NOMO-1 (cell line): ENCODE measurements around the gene ZNF101.
"Not testable (repeated sequence)": the region's sequence is repeated elsewhere in the genome, so short reads cannot be mapped to it uniquely, and the experiment has no call there.

Experiments
- DNase-seq, 2 experiments: peaks; one replicate each; lab custom pipeline; 2025; ENCODE audit not compliant: unreplicated experiment in 2 of 2; lab: John Stamatoyannopoulos, UW

The ZNF101 gene

DNA sequence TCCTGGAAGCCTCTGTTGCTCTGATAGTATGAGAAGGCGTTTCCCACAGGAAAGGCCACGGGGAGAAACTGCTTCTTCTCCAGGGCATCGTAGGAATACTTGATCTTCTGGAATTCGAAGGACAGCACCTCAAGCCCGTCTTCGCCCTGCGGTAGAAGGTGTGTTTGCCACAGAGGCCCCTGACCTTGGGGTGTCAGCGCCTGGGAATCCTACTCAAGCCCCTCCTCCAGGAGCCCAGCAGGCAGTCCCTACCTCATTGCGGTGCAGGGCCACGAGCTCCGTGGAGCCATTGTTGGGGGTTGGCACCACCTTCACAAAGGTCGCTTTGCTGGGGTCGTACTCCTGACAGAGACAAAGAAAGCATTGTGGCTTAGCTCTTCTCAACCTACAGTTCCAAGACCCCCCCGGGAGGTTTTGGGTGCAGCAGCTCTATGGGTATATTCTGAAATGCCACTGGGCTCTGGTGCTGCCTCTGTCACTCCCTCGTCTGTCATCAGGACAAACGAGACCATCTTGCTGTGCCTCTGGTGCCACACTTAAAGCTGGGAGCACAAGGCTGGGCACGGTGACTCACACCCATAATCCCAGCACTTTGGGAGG, 8.9 kb upstream of the ZNF101 start:
- DNase-seq: no peak

DNA sequence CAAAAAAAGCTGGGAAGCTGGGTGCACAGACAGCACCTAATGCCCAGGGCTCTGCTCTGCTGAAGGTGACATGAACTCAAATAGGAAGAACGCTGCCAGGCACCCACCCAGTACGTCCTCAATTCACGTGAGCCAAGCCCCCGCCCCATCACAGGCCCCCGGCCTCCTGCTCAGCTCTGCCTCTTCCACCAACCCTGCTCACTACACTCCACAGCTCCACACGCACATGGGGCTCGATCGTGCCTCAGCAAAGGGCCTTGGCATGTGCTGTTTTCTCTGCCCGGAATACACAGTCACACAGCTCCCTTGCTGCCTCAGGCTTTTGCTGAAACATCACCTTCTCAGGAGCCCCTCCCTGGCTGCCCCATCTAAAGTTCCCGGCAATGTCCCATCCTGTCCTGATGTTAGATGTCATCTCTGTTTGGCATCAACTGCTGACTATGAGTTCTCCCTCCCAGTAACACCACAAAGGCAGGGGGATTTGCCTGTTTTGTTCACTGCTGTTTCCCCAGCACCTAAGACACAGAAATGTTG, 7.4 kb upstream of the ZNF101 start:
- no peak for DNase-seq

DNA sequence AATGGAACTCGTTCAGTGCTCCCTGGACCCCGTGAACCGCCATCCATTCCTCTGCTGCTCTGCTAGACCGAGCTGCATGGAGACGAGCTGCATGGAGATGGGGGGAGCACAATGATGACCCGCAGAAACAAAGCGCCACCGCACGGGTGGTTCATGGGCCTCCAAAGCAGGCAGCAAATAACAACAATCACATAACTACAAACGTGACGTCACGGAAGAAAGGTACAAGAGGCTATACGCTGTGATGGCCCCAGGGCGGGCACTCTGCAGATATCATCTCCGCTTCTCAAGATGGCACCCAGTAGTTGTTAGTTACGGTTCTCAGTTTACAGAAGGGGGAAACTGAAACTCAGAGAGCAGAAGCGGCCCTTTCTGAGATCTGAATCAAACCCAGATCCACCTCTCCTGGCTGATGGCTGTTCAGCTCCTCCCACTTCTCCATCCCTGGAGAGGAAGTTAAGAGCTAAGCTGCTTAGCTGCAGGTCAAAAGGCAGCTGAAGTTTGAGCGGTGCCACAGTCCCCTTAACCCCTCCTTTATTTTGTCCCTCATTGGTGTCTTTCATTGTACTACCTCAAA, 6.9 kb upstream of the ZNF101 start:
- DNase-seq: peak; percentile 68 to 95

- DNase-seq: no peak
These were observed 6.3 kb upstream of the ZNF101 start for GRCh38 chr19:19662344-19662743.

DNA sequence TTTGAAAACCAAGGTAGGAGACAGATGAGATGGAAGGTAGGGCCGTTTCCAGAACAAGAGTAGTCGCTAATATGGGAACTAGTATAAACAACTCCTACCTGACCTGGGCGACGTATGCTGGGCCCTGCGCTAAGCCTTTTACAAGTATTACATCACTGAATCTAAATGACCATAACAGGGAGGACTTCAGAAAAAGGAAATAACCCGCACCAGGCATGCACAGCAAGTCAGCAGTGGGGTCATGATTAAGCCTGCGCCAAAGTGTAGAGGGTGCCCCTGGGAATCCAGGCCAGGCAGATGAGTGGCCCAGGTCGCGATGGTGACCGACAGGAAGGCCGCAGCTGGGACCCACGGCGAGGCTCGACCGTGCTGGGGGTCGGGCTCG, 5.8 kb upstream of the ZNF101 start:
- peak; percentile 18 to 45 for DNase-seq

DNA sequence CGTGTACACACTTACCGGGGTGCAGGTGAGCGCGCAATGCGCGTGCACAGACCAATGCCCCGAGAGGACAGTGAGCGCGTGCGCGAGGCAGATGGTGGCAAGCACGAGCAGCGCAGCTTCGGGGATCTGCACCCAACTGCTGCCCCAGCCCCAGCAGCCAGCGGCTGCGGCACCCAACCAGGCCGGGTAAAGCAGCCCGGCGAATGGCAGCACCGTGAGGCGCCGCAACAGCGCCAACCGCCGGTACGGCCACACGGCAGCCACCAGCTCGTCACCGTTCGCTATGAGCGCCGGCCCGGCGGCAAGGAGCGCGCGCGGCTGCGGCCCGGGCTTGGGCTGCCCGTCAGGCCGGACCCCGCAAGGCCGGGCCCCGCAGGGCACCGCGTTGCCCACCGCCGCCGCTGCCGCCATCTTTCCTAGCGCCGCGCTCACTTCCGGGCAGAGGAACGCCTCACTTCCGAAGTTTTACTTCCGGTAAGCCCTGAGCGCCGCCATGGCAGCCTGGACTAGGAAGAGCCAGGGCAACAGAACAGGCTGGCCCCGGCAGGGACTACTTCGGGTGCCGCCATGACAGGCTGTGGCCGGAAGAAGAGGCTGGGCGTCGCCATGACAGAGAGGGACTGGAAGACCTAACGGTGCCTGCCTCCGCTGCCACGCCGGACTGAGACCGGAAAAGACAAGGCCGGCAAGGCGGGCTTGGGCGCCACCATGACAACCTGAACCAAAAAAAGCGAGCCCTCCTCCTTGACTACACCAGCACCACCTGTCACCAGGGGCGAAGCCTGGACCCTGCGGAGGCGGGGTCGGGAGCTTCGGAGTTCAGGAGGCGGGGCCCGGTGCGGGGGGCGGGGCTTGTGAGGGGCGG, 5.2 kb upstream of the ZNF101 start, which contains the start of gene ATP13A1:
Gene ATP13A1, minus strand, starts transcription at position 421 of the 865 bp plus-strand sequence. Its CDS starts 10 bp downstream, at position 411.
- DNase-seq: peak; percentile 96 to 97

- not testable (repeated sequence) for DNase-seq
These were observed 3.2 kb upstream of the ZNF101 start for GRCh38 chr19:19665420-19665948.

GRCh38 chr19:19670070-19670551, 1.5 kb downstream of the ZNF101 start:
- DNase-seq: no peak

DNA sequence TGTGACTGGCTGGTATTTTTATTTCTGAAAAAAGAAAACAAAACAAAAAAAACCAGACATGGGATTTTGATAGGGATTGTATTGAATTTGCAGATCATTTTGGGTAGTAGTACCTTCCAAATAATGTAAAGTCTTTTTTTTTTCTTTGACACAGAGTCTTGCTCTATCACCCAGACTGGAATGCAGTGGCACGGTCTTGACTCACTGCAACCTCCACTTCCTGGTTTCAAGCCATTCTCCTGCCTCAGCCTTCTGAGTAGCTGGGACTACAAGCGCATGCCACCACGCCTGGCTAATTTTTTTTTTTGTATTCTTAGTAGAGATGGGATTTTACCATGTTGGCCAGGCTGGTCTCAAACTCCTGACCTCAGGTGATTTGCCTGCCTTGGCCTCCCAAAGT, 4.2 kb downstream of the ZNF101 start:
- no peak for DNase-seq

GRCh38 chr19:19674315-19674714, 5.7 kb downstream of the ZNF101 start:
- no peak for DNase-seq

DNA sequence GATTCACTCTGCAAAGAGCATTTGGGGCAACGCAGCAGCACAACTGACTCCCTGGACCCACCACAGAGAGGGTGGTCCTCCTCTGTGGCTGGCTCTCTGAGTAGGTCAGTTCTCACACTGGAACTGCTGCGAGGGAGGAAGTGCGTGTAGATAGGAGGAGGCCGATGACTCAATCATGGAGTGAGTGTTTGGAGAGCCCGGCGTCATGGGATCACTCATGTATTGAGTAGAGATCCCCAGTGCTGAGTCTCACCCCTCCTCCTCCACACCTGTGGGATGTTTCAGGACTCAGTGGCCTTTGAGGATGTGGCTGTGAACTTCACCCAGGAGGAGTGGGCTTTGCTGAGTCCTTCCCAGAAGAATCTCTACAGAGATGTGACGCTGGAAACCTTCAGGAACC, 8.9 kb downstream of the ZNF101 start:
- no peak for DNase-seq

- DNase-seq: no peak
These were observed 10.8 kb downstream of the ZNF101 start for GRCh38 chr19:19679176-19680073.

- not testable (repeated sequence) for DNase-seq
These were observed 17.5 kb downstream of the ZNF101 start for GRCh38 chr19:19686119-19686518.

DNA sequence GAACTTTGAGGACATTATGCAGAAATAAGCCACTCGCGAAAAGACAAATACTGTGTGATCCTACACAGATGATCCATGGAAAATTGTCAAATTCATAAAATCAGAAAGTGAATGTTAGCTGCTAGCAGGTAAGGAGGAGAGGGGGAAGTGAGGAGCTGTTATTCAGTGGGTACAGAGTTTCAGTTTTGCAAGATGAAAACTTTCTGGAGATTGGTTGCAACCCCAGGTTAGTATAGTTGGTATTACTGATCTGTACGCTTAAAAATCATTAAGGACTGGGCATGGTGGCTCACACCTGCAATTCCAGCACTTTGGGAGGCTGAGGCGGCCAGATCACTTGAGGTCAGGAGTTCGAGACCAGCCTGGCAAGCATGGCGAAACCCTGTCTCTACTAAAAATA, 17.9 kb downstream of the ZNF101 start:
- no peak for DNase-seq

DNA sequence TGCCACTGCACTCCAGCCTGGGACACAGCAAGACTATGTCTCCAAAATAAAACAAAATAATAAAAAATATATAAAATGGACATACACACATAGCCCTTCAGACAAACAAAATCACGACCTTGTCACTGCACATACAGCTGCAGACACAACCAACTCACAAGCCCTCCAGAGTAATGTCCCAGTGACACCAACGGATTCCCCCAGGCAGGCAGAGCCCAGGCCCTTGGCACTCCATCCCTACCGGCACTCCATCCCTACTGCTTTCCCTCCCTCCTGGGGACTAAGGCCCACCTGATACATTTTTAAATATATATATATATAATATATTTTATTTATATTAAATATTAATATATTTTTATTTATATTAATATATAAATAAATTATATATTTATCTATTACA, 18.5 kb downstream of the ZNF101 start:
- DNase-seq: peak; percentile 19 to 25

GRCh38 chr19:19689023-19689422, 20.4 kb downstream of the ZNF101 start:
- DNase-seq: peak in 1 of 2 experiments; percentile 3

DNA sequence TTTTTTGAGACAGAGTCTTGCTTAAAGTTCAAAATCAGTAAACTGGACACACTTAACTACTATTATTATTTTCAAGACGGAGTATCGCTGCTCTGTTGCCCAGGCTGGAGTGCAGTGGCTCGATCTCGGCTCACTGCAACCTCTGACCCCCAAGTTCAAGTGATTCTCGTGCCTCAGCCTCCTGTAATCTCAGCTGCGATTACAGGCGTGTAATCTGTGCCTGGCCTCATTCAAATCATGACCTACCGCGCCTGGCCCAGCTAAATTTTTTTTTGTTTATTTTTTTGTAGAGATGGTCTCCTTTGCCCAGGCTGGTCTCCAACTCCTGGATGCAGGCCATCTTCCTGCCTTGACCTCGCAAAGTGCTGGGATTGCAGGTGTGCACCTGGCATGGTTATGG, 23.0 kb downstream of the ZNF101 start:
- no peak for DNase-seq

DNA sequence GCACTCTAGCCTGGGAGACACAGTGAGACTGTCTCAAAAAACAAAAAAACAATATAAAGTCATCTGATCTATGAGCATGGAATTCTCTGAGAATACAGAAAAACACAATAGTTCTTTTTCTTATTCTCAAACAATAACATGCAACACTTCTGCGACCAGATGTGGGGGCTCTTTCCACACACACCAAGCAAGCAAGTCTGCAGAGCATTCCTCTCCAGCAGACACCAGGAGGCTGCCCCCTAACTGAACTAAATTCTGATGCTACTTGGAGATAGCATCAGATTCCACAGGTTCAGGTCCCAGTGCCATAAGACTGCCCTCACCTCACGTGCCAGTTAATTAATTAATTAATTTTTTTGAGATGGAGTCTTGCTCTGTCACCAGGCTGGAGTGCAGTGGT, 27.7 kb downstream of the ZNF101 start:
- no peak for DNase-seq

DNA sequence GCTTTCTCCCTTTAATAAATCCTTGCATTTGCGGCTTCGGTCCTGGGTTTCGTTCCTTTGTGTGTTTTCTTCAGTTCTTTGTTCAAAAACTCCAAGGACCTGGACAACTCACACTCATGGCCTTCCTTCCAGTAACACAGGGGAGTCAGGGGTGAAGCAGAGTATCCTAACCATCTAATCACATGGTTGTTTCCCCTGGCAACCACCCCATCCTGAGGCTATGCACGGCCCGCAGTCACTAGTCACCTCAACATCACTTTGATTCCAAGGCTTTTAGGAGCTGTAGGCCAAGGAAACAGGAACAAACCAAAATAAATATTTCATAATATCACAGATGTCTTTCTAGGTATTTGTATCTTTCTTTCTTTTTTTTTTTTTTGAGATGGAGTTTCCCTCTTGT, 28.9 kb downstream of the ZNF101 start:
- no peak for DNase-seq

DNA sequence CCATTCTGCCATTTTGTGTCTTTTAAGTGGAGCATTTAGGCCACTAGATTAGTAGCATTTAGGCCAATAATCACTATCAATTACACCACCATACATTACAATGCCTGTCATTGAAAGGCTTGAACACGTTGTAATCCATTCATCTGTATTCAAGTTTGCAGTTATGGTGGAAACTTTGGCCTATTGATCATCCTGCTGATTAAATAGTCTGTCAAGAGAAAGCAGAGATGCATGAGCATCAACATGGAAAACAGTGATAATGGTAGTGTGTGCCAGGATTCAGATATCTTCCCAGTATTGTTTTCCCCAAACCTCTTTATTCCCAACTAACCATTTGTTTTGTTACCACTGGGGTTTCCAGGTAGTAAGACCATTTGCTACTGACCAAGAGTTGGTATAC, 31.9 kb downstream of the ZNF101 start:
- not testable (repeated sequence) for DNase-seq
